K562 (cell line): ENCODE measurements around the gene B9D2. TPM values are rescaled to one million over a fixed set of nuclear protein-coding genes. Genes with fewer than 3 reads are reported as not detected.

Source experiments
- BACH1 ChIP-seq: fragments of 200-800 bp; sonication (Bioruptor generic); IDR thresholded peaks from 2 replicates; pipeline ENCODE4 v1.6.1; 2016; ENCODE audit warnings: missing genetic modification characterization, missing compliant biosample characterization
- CREB5 ChIP-seq: fragments of 250-450 bp; sonication (Bioruptor Pico); IDR thresholded peaks from 2 replicates; pipeline ENCODE4 v1.5.0; 2020; ENCODE audit warnings: mild to moderate bottlenecking
- CTCF ChIP-seq, 3 experiments: IDR thresholded peaks in 2 of 3; conservative IDR thresholded peaks in 1 of 3; 2 replicates each; pipeline ENCODE4 v1.5.1; 2011 to 2012; ENCODE audit warnings: low read length in 3 of 3, mild to moderate bottlenecking in 3 of 3, control low read depth in 2 of 3, improper control_type of control experiment in 1 of 3, inconsistent platforms in 1 of 3, low read depth in 1 of 3, mixed read lengths in 1 of 3, moderate library complexity in 1 of 3; ENCODE audit not compliant: insufficient read depth in 2 of 3
- DIDO1 ChIP-seq: fragments of 450-650 bp; IDR thresholded peaks from 2 replicates; pipeline ENCODE4 v1.6.1; 2016; ENCODE audit warnings: low read depth, missing biosample characterization, missing genetic modification characterization
- E2F8 ChIP-seq: fragments of 450-650 bp; IDR thresholded peaks from 2 replicates; pipeline ENCODE4 v1.7.1; 2018; ENCODE audit warnings: mild to moderate bottlenecking, low read depth; ENCODE audit not compliant: partially characterized antibody
- ESRRA ChIP-seq: fragments of 450-650 bp; IDR thresholded peaks from 2 replicates; pipeline ENCODE4 v1.6.1; 2014; ENCODE audit warnings: low read depth, mild to moderate bottlenecking, moderate library complexity, borderline replicate concordance
- FOXA3 ChIP-seq, 2 experiments: fragments of 450-650 bp in 1 of 2; sonication (generic) in 1 of 2; formaldehyde crosslinking; IDR thresholded peaks in 1 of 2; conservative IDR thresholded peaks in 1 of 2; 2 replicates each; pipeline versions ENCODE4 v1.4.0 to v1.8.0; 2020 to 2022; ENCODE audit warnings: mild to moderate bottlenecking in 2 of 2, missing genetic modification reagents in 1 of 2
- OTX1 ChIP-seq: fragments of 450-650 bp; formaldehyde crosslinking; IDR thresholded peaks from 2 replicates; pipeline ENCODE4 v1.4.0; 2022; ENCODE audit warnings: mild to moderate bottlenecking
- POLR2AphosphoS5 ChIP-seq: IDR thresholded peaks from 2 replicates; pipeline ENCODE4 v1.6.1; 2011; ENCODE audit warnings: mild to moderate bottlenecking, low read depth, low read length, moderate library complexity; ENCODE audit not compliant: control insufficient read depth, insufficient read depth
- POLR3A ChIP-seq: IDR thresholded peaks from 2 replicates; pipeline ENCODE4 v1.6.1; 2011; ENCODE audit warnings: borderline replicate concordance, mild to moderate bottlenecking, moderate library complexity; ENCODE audit not compliant: insufficient read length, insufficient read depth; ENCODE audit errors: extremely low read depth
- RAD21 ChIP-seq, 2 experiments: fragments of 250-450 bp in 1 of 2; fragments of 450-650 bp in 1 of 2; sonication (Bioruptor Pico) in 1 of 2; formaldehyde crosslinking in 1 of 2; IDR thresholded peaks in 1 of 2; conservative IDR thresholded peaks in 1 of 2; 2 replicates each; pipeline versions ENCODE4 v1.4.0 to v1.8.0; 2020 to 2022; ENCODE audit warnings: mild to moderate bottlenecking in 2 of 2, moderate library complexity in 1 of 2
- SP1 ChIP-seq: sonication (generic); formaldehyde crosslinking; IDR thresholded peaks from 2 replicates; pipeline ENCODE4 v1.8.1; 2022; ENCODE audit warnings: mild to moderate bottlenecking, missing genetic modification reagents
- THRB ChIP-seq: fragments of 450-650 bp; formaldehyde crosslinking; conservative IDR thresholded peaks from 2 replicates; pipeline ENCODE4 v1.4.0; 2022; ENCODE audit warnings: mild to moderate bottlenecking, missing genetic modification characterization
- ZBTB26 ChIP-seq: fragments of 450-650 bp; formaldehyde crosslinking; IDR thresholded peaks from 2 replicates; pipeline ENCODE4 v1.4.0; 2022; ENCODE audit warnings: missing genetic modification characterization
- ZFX ChIP-seq: sonication (generic); formaldehyde crosslinking; IDR thresholded peaks from 2 replicates; pipeline ENCODE4 v1.8.0; 2022; ENCODE audit warnings: mild to moderate bottlenecking, missing genetic modification reagents, moderate library complexity
- ZNF23 ChIP-seq: fragments of 250-450 bp; sonication (Bioruptor Pico); IDR thresholded peaks from 2 replicates; pipeline ENCODE4 v1.4.0; 2020; ENCODE audit warnings: mild to moderate bottlenecking
- ZNF24 ChIP-seq: fragments of 450-650 bp; IDR thresholded peaks from 2 replicates; pipeline ENCODE4 v1.6.1; 2016
- polyA plus RNA-seq, 8 experiments: library from polyadenylated mRNA; depleted of rRNA in 4 of 8; stranded (reverse) in 5 of 8; unstranded in 3 of 8; fragments of >200 nt; fragmentation: Nextera tagmentation in 2 of 8; fragmentation: Illumina TruSeq in 1 of 8; extraction: Ambion mirVana in 2 of 8; extraction: Trizol in 1 of 8; gene quantifications; 2 replicates each; pipeline versions ENCODE4 v1.2.1 to v1.2.3, GENCODE V29; 2011 to 2014; ENCODE audit warnings: inconsistent platforms in 1 of 8, missing spikeins in 1 of 8
- total RNA-seq, 7 experiments: library from RNA; depleted of rRNA in 6 of 7; stranded (reverse); fragments of >200 nt in 6 of 7; fragmentation: Illumina TruSeq in 2 of 7; extraction: Trizol in 2 of 7; gene quantifications; 2 replicates each; pipeline versions ENCODE4 v1.2.1 to v1.2.3, GENCODE V29; 2011 to 2021; ENCODE audit warnings: low replicate concordance in 1 of 7

Gene B9D2
- total and polyA plus RNA-seq, 9 of the 15 experiments (the other 6 are each of a cell fraction or from before 2014, with no cell fraction given), result 0.83 to 6.9 (median 2.8) TPM

- TF ChIP-seq BACH1 (tag) (0 out of 2 replicates have a peak, but pooled peaks have one; percentile 26), ZNF23 (CRISPR knock-in tag) (no peak), FOXA3 (CRISPR knock-in tag; conservative IDR thresholded peaks at IDR 0.05 in 1 of 2, IDR thresholded peaks at IDR 0.05 in 1 of 2) (peak; percentile 66 to 69; a peak in 3 of 4 replicates), POLR3A (no peak), RAD21 (CRISPR knock-in tag; conservative IDR thresholded peaks at IDR 0.05 in 1 of 2, IDR thresholded peaks at IDR 0.05 in 1 of 2) (peak; percentile 58 to 77), THRB (peak; percentile 55; the same call in 1 of the 2 replicates), DIDO1 (tag) (no peak), POLR2AphosphoS5 (peak; percentile 82), OTX1 (CRISPR knock-in tag) (peak; percentile 16; the same call in 1 of the 2 replicates), CTCF (IDR thresholded peaks at IDR 0.05 in 2 of 3, conservative IDR thresholded peaks at IDR 0.05 in 1 of 3; ENCODE audit: insufficient read depth in 2 of 3, low read depth in 1 of 3, low read length in 3 of 3) (peak; percentile 80 to 95 (median 93)), ZNF24 (no peak), ZFX (peak; percentile 15; the same call in 1 of the 2 replicates), ZBTB26 (CRISPR knock-in tag) (0 out of 2 replicates have a peak, but pooled peaks have one; percentile 2), SP1 (CRISPR knock-in tag) (0 out of 2 replicates have a peak, but pooled peaks have one; percentile 14), CREB5 (CRISPR knock-in tag) (0 out of 2 replicates have a peak, but pooled peaks have one; percentile 35), E2F8 (peak; percentile 73), ESRRA (0 out of 2 replicates have a peak, but pooled peaks have one; percentile 12)
Observed at GRCh38 chr19:41308450-41309179, 55.3 kb downstream of the B9D2 start (continued).
